Activated gamma-delta T cell treated with Interleukin-2 at 50 U/mL for 16 hours (primary cell): ENCODE data around the gene ZG16B.
A peak's percentile ranks its signal among the peaks of the same experiment; 100 is the strongest.

ENCODE experiments used
- DNase-seq: peaks from one replicate; pipeline ENCODE4 v3.0.0-alpha.2; 2020

Gene ZG16B

GRCh38 chr16:2825906-2826305, 4.2 kb upstream of the ZG16B start:
- no peak for DNase-seq

- DNase-seq = no peak
Observed at GRCh38 chr16:2826591-2827373, 3.3 kb upstream of the ZG16B start.

DNA sequence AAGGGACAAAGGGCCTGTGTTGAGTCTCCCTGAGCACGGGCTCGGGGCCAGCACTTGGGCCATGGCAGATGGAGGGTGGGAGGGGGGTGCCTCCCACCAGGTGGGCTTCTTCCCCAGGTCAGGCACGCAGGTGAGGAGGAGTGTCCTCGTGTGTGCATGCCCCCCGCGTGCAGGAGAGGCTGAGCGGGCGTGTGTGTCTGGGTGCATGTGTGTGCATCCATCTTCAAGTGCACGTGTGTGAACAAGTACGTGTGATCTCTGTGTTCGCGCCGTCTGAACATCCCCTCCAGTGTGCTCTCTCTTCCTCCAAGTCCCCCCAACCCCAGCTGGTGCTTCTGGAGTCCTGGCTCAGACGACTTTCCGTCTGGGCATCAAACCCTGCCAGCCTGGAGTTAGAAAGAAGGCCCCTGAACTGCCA, 2.7 kb upstream of the ZG16B start:
- no peak for DNase-seq

DNA sequence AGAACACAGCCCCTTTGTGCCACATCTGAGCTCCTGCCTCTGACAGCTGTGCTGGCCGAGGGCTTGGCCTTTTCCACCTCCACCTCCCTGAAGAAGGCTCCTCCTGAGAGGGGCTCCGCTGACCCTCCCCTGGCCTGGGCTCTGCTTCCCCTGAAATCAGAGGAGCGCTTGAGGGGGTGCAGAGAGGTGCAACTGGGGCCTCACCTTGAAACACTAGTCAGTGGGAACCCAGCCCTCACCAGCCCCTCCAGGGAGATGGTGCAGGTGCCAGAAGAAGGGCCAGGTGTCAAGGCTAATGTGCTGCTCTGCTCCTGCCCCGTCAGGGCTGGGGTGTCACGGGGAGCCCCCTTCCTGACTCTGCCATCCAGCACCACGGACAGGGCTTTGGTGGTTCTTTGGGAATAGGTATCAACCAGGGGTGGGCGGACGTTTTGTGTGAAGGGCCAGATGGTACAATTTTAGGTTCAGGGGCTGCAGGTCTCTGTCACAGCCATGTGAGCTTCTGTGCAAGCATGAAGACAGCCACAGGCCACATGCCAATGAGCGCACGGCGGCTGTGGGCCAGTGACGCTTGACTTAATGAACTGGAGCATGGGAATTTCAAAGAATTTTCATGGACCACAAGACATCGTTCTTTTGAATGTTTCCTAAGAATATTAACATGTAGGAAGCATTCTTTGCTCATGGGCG, 2.1 kb upstream of the ZG16B start:
- DNase-seq = no peak

DNA sequence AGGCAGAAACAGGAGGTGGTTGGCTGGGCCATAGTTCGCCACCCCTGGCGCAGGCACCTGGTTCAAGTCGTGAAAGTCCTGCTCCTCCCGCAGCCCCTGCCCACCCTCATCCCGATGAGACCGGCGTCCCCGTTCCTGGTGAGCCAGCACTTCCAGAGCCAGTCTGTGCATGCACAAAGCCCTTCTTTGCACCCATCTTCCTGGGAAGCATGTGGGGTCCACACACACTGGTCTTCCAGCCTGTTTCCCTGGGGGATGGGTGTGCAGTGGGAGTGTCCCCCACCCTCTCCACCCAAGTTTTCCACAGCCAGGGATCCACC, 1.6 kb upstream of the ZG16B start:
- no peak for DNase-seq

- DNase-seq = no peak
Observed at GRCh38 chr16:2828876-2829430, 1.1 kb upstream of the ZG16B start.

- DNase-seq = no peak
Observed at GRCh38 chr16:2830355-2830695, 222 bp downstream of the ZG16B start.

- DNase-seq = no peak
Observed at GRCh38 chr16:2831203-2831602, 1.1 kb downstream of the ZG16B start.

DNA sequence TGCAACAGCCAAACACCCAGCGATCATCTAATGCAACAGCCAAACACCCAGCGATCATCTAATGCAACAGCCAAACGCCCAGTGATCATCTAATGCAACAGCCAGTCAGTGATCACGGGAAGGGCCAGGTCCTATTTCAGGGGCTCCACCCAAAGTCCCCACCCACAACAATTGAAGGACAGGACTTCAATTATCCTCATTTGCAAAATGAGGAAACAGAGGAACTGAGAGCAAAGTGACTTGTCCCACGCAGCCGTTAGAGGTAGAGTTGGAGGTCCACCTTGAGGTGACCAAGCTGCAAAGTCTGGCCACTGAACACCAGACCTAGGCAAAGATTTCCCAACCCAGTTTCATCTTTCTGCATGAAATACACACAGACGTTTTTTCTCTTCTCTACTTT, 3.7 kb downstream of the ZG16B start:
- DNase-seq = no peak

DNA sequence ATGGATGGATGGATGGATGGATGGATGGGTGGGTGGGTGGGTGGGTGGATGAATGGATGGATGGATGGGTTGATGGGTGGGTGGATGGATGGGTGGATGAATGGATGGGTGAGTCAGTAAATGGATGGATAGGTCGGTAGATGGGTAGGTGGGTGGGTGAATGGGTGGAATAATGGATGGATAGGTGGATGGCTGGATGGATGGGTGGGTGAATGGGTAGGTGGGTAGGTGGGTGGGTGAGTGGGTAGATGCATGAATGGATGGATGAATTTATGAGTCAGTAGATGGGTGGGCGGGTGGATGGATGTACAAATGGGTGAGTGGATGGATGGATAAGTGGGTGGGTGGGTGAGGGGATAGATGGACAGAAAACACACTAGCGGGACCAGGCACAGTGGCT, 4.9 kb downstream of the ZG16B start:
- DNase-seq = no peak

GRCh38 chr16:2835638-2836493, 5.8 kb downstream of the ZG16B start:
- no peak for DNase-seq

GRCh38 chr16:2836646-2837508, 6.8 kb downstream of the ZG16B start:
- no peak for DNase-seq

- DNase-seq = peak; percentile 55
Observed at GRCh38 chr16:2838928-2839327, 8.8 kb downstream of the ZG16B start.

DNA sequence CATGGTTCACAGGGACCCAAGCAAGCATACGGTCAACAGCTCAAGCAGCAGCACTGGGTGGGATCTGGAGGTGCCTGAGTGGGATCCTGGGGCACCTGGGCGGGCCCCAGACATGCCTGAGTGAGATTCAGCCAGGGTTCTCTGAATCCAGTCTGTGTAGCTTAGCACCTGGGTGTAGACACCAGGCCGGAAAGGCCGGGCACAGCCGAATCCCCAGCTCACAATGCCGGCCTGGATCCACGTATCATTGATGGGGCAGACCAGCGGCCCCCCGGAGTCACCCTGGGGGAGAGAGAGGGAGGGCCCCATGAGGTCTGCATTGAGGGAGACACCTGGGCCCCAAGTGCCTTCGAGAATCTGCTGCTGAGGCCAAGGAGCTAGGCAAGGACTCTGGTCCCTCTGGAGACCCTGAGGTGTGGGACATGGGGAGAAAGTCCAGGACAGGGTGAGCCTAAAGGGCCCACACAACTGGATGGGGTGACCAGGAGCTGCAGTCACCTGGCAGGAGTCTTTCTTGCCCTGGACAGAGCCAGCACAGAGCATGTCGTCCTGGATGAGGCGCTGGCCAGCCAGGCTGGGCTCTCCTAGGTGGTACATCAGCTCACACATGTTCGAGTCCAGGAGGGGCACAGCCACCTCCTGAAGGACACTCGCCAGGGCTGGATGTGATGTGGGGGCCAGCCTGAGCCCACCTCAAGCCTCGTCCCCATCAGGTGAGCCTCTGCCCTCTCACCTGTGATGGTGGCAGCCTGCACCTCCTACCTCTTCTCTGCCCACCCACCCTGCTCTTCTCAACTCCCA, 9.7 kb downstream of the ZG16B start:
- DNase-seq = no peak

- DNase-seq = no peak
Observed at GRCh38 chr16:2840914-2841313, 10.8 kb downstream of the ZG16B start.

DNA sequence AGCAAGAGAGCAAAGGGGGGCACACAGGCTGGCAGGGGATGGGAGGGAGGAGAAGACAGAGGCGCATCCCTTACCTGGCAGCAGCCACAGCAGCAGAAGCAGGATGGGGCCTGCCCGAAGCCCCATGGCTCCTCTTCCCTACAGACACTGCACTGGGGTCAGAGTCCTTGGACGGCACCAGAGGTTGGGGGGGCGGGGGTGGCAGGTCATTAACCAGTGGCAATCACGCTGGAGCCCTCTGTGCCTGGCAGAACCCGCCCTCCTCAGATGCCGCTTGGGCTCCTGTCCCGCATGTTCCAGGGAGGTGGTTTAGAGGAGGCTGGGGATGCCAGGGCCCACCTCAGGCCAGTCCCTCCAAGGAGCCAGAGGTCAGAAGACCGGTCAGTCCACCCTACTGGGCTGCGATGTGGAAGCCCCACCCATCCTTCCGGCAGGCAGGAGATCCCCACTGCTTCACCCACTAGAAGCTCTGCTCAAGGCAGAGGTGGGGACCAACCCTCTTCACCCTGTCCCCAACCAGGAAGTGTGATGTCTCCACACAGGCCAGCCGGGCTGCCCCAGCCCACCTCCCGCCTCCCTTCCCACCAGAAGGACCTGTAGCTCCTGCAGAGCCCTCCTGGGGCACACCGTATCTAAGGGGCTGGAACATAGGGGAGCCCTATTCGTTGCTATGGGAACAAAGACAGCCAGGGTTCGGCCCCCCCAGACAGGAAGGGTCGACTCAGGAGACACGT, 11.7 kb downstream of the ZG16B start:
- DNase-seq = no peak

DNA sequence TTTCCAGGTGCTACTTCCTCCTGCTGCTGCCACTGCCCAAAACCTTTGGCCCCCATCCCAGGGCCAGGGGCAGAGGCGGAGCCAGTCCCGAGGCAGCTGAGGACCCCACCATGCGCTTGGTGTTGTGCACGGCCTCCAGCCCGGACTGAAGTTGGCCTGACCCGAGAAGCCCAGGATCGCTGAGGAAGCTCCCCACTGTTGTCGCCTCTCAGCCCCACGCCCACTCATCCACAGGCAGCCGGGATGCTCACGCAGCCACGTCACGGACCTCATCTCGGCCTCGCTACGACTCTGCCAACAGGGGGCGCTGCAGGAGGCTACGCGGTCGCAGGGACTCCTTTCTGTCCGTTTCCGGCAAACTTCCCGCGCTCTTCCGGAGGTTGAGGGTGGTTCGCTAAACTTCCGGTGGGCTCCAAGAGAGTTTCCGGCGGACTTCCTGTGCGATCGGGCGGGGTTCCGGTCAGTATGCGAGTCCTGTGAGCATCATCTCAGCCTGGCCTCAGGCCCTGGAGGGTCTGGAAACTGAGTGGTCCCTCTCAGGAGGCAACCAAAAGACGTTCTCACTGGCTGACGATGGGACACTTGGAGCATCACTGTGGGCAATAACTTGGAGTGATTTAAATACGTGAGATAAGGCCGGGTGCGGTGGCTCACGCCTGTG, 12.4 kb downstream of the ZG16B start:
- DNase-seq = peak; percentile 77

DNA sequence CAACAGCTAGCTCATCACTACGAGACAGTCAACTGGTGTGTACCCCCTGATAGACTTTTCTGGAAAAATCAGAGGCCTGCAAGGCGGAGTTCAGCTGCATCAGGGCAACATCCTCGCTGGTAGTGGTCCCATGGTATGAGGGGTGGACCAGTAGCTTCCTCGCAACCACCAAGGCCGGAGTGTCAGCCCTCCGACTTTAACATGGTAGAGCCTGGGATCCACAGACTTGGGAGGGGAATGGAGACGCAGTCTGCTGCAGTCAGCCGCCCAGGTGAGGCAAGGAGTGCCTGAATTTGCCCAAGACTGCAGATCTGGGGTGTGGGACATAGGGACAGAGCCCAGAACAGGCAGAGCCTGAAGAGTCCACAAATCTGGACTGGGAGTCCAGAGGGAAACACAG, 13.4 kb downstream of the ZG16B start:
- no peak for DNase-seq

DNA sequence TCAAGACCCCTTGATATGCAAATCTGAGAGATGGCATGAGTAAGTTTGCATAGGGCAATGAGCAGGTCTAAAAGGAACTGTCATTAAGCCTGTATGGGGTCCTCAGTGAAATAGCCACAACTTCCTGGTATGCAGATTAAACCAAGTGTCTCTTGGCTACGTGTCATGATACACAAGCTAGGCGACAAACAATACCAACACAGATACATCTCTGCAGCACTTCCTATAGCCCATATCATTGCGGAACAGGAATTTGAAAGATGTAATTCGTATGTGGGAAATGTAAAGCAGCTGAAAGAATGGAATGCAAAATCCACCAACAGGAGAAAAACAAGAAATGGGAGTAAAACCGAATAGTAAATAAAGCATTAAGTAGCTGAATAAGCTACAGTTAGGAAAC, 15.0 kb downstream of the ZG16B start:
- DNase-seq = no peak

DNA sequence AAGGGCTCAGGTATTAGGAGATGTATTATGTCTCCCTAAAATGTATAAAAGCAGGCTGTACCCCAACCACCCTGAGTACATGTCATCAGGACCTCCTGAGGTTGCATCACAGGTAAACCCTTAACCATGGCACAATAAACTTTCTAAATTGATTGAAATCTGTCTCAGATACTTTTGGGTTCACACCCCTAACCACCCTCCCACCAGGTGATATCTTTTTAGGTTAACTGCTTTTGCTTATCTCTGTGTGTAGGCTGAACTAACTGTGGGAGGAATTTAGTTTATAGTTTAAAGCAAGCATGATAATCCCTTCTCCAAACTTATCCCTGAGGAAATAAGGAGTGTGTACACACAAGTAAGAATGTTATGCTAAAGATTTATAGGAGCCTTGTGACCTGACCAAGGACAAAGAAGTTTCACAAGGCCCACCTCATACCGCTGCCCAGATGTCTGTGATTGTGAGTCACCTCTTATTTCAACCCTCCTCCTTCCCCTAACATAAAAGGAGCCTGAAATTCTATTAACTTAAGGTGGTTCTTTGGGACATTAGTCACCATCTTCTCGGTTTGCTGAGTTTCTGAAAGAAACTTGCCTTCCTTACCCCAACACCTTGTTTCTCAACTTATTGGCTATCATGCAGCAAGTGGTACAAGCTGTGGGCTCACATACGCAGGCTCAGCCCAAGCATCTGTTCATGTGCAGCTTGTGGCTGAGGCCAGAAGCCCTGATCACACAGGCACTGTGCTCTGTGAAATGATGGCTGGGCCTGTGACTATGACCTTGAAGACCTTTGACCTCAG, 16.6 kb downstream of the ZG16B start:
- no peak for DNase-seq
